Body of pancreas (tissue), 4 donors: ENCODE results near the gene HS3ST4.
A peak's percentile ranks its signal among the peaks of the same experiment; 100 is the strongest.

ENCODE experiments used
- CTCF ChIP-seq, 7 experiments: fragments of 450-650 bp in 4 of 7; fragments of 200-600 bp in 3 of 7; sonication (generic) in 3 of 7; IDR thresholded peaks; one replicate each; pipeline ENCODE4 v1.5.1; 2016 to 2019; ENCODE audit warnings: antibody characterized with exemption in 7 of 7
- POLR2A ChIP-seq, 3 donors: fragments of 450-650 bp; IDR thresholded peaks; one replicate each; pipeline ENCODE4 v1.6.1; 2016; ENCODE audit warnings: antibody characterized with exemption in 3 of 3, mild to moderate bottlenecking in 2 of 3

GRCh38 chr16:25896411-25896810, 204.7 kb downstream of the HS3ST4 start:
- TF ChIP-seq CTCF (IDR thresholded peaks at IDR 0.05) (peak in 2 of 7 experiments; percentile 25 to 30), POLR2A (IDR thresholded peaks at IDR 0.05) (no peak)
